ENCODE measurements around the gene ZNF91.
"Not testable (repeated sequence)": the region's sequence is repeated elsewhere in the genome, so short reads cannot be mapped to it uniquely, and the experiment has no call there.

ZNF91 gene

GRCh38 chr19:23402388-23402787 is 7.1 kb upstream of the ZNF91 start:
- in situ Hi-C loops (cut with MboI; ENCODE audit: low sequenced_read_pairs, unreplicated experiment), result no loop called here
- DNase-seq (ENCODE audit: low spot score), result no peak
- no peak for TF ChIP-seq CTCF (IDR thresholded peaks at IDR 0.05; ENCODE audit: borderline replicate concordance, control extremely low read depth, extremely low read depth, insufficient read depth, missing control alignments)

- in situ Hi-C loops (cut with MboI; ENCODE audit: low sequenced_read_pairs, unreplicated experiment), result no loop called here
- TF ChIP-seq CTCF (IDR thresholded peaks at IDR 0.05; ENCODE audit: borderline replicate concordance, control extremely low read depth, extremely low read depth, insufficient read depth, missing control alignments), result no peak
- no peak for DNase-seq (ENCODE audit: low spot score)
Measured at GRCh38 chr19:23401086-23401610, 5.9 kb upstream of the ZNF91 start.

- no peak for TF ChIP-seq CTCF (IDR thresholded peaks at IDR 0.05; ENCODE audit: borderline replicate concordance, control extremely low read depth, extremely low read depth, insufficient read depth, missing control alignments)
- in situ Hi-C loops (cut with MboI; ENCODE audit: low sequenced_read_pairs, unreplicated experiment), result no loop called here
- no peak for DNase-seq (ENCODE audit: low spot score)
Measured at GRCh38 chr19:23399443-23399842, 4.2 kb upstream of the ZNF91 start.

- in situ Hi-C loops (cut with MboI; ENCODE audit: low sequenced_read_pairs, unreplicated experiment); DNase-seq (ENCODE audit: low spot score): not testable (repeated sequence)
Measured at GRCh38 chr19:23395722-23396117, 449 bp upstream of the ZNF91 start.

- no peak for DNase-seq (ENCODE audit: low spot score)
- in situ Hi-C loops (cut with MboI; ENCODE audit: low sequenced_read_pairs, unreplicated experiment), result no loop called here
- no peak for TF ChIP-seq CTCF (IDR thresholded peaks at IDR 0.05; ENCODE audit: borderline replicate concordance, control extremely low read depth, extremely low read depth, insufficient read depth, missing control alignments)
Measured at GRCh38 chr19:23394511-23394910, 760 bp downstream of the ZNF91 start.

GRCh38 chr19:23393121-23393520 is 2.1 kb downstream of the ZNF91 start:
- in situ Hi-C loops (cut with MboI; ENCODE audit: low sequenced_read_pairs, unreplicated experiment), result no loop called here
- no peak for TF ChIP-seq CTCF (IDR thresholded peaks at IDR 0.05; ENCODE audit: borderline replicate concordance, control extremely low read depth, extremely low read depth, insufficient read depth, missing control alignments)
- no peak for DNase-seq (ENCODE audit: low spot score)

- no peak for TF ChIP-seq CTCF (IDR thresholded peaks at IDR 0.05; ENCODE audit: borderline replicate concordance, control extremely low read depth, extremely low read depth, insufficient read depth, missing control alignments)
- in situ Hi-C loops (cut with MboI; ENCODE audit: low sequenced_read_pairs, unreplicated experiment), result no loop called here
Measured at GRCh38 chr19:23391236-23391635, 4.0 kb downstream of the ZNF91 start.

More at GRCh38 chr19:23391236-23391635, 4.0 kb downstream of the ZNF91 start:
- DNase-seq (ENCODE audit: low spot score), result no peak
